SIG-M5 (cell line): ENCODE data around the gene IL34.
"Not testable (repeated sequence)": the region's sequence is repeated elsewhere in the genome, so short reads cannot be mapped to it uniquely, and the experiment has no call there.

Experiments
- DNase-seq: peaks from one replicate; lab custom pipeline; 2025; lab: John Stamatoyannopoulos, UW

The IL34 gene

DNA sequence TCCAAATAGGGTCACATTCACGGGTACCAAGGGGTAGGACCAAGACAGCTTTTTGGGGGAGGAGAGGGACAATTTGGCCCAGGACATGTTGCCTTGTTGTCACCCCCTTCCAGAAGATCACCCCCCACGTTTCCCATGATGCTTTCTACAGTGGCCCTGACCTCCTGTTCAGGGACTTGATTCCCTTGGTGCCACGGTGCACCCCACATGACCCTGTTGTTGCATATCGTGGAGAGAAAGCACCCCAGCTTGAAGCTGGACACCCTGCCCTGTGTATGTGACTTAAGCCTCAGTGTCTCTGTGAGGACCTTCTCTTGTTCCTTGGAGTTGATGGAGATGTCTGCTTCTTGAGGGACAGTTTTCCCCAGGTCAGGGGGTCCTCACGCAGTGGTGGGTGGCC is 12.6 kb downstream of the IL34 start:
- DNase-seq: no peak

DNA sequence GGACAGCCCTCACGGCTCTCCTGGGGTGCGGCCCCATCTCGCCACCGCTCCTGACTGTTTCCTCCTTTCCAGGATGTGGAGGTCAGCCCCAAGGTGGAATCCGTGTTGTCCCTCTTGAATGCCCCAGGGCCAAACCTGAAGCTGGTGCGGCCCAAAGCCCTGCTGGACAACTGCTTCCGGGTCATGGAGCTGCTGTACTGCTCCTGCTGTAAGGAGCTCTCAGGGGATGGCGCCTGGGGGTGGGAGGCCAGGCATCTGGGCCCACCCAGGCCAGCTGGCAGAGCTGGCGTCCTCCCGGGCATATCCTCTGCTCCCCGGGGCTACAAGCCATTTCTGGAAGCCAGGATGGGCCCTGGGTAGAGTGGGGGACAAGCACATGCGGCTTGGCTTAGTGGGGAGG is 13.2 kb downstream of the IL34 start:
- no peak for DNase-seq

DNA sequence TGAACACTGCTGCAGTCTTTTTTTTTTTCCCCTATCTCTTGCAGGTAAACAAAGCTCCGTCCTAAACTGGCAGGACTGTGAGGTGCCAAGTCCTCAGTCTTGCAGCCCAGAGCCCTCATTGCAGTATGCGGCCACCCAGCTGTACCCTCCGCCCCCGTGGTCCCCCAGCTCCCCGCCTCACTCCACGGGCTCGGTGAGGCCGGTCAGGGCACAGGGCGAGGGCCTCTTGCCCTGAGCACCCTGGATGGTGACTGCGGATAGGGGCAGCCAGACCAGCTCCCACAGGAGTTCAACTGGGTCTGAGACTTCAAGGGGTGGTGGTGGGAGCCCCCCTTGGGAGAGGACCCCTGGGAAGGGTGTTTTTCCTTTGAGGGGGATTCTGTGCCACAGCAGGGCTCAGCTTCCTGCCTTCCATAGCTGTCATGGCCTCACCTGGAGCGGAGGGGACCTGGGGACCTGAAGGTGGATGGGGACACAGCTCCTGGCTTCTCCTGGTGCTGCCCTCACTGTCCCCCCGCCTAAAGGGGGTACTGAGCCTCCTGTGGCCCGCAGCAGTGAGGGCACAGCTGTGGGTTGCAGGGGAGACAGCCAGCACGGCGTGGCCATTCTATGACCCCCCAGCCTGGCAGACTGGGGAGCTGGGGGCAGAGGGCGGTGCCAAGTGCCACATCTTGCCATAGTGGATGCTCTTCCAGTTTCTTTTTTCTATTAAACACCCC is 13.8 kb downstream of the IL34 start:
- no peak for DNase-seq

DNA sequence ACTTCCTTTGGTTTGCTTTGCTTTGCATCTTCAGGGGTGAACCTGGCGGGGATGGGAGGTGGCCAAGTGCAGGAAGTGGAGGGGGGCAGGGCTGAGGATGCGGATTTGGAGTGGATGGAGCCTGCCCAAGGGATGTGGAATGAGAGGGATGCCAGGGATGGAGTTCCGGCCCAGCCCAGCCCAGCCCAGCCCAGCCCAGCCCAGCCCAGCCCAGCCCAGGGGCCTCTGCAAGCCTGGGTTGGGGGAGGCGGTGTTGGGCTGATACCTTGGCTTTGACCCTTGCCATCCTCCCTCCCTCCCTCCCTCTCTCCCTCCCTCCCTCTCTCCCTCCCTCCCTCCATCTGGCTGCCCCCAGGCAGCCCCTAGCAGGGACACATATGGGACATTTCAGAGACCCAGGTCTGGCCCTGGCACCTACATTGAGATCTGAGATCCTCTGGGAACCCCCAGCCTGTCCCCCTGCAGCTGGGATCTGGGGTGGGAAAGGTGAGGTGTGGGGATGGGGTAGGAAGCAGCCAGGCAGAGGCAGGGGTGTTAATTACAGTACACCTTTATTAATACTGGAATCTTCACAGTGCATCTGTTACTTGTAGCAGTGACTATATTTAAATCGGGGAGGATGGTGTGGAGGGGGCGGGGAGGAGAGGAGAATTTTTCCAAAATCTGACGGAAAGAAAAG is 14.5 kb downstream of the IL34 start:
- no peak for DNase-seq

DNA sequence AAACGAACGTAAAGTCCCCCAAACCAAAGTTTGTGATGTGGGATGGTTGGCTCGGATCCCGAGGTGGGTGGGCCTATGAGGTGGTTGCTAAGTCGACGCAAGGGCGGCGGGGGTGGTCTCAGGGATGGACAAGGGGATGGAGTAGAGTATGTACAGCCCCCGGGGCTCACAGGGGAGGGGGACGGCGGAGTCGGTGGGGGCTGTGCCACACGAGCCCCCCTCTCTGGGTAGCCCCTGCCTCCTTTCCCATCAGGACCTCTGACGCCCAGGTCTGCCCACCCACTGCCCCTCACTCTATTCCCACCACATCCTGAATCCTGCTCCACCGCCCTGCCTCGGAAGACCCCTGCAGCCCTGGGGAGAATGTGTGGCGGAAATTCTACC is 15.2 kb downstream of the IL34 start:
- no peak for DNase-seq

DNA sequence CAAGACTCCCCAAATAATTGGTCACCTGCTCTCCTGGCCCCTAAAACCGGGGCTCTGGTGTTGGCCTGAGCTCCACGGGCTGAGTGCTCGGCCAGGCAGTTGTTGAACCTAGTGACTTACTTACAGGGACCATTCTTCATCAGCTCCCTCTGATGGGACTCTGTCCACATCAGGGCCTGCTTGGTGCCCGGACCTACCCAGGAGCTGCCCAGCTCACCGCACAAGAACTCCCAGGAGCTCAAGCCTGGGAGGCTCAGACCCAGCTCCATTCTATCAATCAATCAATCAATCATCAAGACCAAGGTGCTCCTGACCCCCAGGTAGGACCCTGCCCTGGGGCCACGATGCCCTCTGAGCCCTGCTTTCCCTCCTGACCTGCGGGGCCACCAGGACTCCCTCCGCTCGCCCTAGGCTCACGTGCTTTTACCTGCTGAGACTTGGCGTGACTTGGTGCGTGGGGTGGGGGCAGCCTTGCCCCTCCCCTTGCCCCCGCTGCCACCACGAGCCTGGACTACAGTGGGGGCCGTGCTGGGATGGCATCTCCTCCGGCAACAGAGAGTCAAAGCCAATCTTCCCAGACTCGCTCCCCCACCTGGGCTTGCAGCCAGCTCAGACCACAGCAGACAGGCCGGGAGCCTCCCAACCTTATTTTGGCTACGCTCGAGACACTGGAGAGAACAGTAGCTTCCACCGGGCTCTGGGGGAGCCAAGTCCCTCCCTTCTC is 15.7 kb downstream of the IL34 start:
- no peak for DNase-seq

DNA sequence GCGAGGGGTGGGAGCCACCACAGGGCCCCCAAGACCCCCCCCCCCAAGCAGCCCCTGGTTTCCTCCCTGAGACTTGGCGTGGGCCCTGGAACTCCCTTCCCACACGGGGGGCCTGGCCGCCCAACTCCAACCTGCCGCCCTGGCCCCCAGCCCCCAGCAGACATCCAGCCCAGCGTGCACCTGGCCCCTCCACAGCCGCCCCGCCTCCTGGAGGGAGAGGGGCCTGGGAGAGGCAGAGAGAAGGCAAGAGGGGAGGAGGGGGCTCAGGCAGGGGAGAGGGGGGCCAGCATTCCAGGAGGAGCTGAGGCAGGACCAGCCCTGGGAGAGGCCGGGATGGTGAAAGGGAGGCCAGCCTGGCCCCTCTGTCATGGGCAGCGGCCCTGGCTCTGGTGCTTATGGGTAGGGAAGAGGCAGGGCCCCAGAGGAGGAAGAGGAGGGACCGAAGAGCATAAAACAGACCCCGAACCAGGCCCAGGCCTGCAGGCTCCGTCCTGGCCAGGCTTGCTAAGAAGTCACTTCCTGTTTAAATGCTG is 16.7 kb downstream of the IL34 start:
- DNase-seq: no peak

DNA sequence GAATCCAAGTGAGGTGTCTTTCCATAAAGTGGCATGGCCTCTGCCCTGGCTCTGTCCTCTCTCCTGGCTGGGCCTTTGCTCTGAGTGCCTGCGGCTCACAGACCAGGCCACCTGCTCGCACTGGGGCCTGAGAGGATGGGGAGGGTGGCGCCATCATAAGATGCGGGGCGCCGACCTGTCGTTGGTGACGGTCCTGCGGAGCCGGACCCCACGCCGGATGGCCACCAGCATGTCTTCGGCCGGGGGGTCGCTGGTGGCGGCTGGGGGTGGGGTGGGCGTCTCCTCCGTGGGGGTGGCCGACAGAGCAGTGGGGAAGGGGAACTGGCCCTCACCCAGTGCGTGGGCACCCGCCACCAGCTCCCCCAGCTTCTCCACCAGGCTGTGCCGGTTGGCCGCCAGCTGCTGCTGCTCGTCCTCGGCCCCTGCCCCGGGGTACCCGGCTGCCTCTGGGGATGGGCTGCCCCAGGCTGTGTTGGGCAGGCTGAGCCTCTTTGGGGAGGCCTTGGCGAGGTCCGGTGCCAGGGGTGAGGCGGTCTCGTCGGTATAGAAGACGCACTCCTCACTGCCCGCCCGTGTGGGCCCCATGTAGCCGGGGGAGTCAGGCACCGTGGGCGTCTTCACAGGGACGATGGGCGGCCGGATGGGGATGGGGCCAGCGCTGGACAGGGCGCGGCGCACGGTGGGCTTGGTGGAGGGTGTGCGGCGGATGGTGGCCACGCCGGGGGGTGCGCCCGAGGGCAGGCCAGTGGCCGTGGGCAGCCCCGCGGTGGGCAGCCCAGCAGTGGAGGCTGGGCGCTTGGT is 17.4 kb downstream of the IL34 start:
- DNase-seq: no peak

DNA sequence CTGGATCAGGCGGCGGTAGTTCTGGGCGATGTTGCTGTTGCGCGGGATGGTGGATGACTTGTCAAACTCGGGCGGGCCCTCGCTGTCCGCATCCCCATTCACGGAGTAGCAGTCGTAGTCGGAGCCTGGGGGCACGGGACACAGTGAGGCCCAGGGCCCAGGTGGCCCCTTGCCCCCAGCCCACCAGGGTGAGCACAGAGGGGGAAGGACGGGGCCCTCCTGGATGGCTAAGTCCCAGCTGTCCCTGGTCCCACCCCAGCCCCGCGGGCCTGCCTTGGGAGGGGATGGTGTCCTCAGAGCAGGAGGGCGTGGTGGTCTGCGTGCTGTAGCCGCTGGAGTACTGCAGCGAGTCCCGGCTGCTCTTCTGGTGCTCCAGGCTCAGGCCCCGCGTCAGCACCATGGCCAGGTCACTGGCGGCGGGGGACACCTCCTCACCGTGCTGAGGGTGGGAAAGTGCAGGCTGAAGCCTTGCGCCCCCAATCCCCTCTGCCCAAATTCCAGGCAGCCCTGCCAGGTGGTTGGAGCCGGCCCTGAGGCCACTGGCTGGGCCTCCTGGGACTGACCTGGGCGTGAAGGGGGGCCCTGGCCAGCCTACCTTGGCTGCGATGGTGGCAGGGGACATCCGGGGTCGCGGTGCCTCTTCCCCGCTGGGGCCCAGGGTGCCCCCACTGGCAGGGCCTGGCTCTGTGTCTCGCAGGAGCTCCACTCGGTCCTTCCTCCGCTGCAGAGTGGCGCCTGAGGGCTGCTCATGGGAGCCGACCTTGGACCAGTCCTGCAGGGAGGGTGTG is 18.2 kb downstream of the IL34 start:
- no peak for DNase-seq

DNA sequence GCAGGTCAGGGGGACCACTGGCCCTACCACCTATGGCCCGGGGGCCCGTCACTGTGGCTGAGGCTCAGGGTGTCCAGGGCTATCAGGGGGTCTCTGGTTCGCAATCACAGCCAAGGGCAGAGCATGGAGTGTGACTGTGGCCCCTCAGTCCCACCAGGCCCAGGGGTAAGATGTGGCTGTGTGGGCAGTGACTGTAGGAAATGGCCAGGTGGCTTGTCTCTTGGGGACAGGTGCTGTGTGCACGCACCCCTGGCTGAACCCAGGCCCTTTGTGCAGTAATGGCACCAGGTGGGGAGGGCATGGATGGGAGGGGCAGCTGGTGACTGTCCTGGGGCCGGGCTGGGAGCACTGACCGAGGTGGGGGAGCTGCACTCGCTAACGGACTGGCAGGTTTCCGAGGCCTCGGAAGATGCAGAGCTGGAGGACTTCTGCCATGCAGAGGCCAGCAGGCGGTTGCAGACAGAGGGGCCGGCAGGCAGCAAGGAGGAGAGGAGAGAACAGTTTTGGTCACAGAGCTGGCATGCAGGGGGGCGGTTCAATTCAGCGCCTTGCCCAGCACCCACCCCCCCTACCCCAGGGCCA is 18.8 kb downstream of the IL34 start:
- DNase-seq: no peak

DNA sequence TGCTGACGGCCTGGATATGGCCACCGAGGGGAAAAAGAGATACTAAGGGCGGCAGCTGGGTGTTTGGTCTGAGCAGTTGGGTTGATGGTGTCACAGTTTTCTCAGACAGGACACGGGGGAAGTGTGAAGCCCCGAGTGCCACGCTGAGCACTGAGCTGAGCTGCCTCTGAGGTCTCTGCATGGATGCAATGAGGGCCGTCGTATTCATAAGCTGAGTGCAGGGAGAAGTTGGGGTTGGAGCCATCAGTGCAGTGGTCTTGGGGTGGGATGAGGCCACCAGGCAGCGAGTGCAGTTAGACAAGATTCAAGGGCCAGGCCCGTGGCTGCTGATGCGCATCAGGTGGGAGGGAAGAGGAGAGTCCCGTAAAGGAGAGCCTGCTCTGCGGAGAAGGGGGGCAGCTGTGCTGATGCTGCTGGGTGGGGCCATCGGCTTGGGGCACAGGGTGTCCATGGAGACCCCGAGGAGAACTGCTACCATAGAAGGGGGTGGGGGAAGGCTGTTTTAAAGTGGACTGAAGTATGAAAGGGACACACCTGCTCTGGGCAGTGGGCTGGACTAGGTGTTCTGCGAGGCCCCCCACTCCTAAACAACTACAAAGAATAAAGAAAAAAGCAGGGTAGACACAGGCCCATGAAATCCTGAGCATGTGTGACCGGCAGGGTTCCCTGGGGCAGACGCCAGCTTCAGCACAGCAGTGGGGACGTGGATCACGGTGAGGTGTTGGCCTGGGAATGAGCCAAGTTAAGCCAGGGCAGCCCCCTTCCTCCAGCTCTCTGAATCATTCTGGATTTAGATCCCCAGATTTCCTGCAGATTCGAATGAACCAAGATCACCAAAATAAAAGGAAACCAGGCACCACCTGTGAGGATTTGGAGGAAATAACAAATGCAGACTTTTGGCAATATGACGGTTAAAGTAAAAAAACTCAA is 19.7 kb downstream of the IL34 start:
- no peak for DNase-seq

DNA sequence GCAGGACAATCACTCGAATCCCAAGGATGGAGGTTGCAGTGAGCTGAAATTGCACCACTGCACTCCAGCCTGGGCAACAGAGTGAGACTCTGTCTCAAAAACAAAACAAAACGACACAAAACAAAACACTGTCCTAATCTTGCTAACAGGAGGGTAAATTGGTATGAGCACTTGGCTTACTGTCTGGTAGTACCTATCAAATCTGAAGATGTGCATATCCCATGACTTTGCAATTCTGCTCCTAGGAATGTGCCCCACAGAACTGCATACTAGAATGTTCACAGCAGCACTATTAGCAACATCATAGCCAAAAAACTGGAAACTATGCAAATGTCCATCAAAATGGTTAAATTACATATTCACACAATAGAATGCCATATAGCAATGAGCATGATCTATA is 23.8 kb downstream of the IL34 start:
- DNase-seq: no peak

DNA sequence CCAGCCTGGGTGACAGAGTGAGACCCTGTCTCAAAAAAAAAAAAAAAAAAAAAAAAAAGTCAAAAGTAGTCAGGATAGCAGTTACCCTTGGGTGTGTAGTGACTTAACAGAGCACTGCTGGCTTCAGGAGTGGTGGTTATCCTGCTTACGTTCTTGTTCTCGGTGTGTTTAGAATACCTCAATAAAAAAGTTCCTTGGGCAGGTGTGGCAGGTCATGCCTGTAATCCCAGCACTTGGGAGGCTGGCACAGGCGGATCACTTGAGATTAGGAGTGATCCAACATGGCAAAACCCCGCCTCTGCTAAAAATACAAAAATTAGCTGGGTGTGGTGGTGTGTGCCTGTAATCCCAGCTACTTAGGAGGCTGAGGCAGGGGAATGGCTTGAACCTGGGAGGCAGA is 24.6 kb downstream of the IL34 start:
- DNase-seq: not testable (repeated sequence)

DNA sequence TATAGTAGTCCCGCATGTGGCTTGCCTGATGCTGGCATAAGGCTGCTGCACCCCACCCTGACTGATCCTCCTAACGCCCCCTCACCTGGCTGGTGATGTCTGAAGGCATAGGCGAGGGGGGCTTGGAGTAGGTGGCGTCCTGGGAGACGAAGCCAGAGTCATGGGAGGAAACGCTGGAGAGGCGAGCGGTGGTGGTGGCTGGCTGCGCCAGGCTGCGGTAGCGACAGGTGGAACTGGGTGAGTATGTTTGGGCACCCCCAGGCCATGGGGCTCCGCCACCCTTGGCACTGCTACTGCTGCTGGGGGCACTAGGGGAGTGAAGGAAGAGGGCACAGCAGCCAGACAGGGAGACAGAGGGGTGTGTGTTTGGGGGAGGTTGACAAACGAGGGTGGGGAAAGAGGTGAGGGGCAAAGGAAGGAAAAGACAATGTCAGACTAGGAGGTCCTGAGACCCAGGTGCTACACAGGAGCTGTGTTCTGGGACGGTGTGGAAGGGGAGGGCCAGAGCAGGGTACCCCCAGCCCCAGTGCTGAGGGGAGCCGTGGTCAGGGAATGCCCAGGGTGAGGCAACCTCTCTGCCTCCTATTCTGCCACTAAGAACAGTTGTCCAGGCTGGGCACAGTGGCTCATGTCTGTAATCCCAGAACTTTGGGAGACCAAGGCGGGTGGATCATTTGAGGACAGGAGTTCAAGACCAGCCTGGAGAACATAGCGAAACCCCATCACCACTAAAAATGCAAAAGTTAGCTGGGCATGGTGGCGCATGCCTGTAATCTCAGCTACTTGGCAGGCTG is 28.1 kb downstream of the IL34 start:
- DNase-seq: no peak

DNA sequence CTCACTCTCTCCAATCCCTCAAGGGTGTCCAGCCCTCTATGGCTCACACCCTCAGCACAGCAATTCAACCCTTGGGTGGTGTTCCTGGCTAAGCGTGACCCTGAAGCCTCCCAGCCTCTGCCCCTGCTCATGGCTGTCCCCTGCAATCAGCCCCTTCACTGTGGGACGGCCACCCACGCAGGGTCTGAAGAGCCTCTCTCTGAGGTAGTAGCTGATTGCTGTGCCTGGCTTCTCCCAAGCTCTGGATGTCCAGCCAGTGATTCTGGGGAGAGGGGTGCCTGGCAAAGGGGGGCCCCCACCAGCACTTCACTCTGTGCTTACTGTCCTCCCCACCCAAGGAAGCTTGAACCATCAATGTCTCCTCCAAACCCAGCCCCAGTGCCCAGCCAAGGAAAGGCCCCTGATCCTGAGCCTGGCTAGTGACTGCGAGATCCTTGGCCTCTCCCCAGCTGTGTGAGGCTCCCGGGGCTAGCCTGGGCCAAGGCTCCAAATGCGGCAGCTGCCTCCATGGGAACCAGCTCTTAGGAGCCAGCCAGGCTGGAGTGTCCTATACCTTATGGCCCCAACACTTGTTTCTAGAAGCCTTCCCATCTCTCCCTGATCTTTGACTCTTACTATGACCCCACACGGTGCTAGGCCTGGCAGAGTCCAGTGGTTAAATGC is 29.6 kb downstream of the IL34 start:
- DNase-seq: no peak

DNA sequence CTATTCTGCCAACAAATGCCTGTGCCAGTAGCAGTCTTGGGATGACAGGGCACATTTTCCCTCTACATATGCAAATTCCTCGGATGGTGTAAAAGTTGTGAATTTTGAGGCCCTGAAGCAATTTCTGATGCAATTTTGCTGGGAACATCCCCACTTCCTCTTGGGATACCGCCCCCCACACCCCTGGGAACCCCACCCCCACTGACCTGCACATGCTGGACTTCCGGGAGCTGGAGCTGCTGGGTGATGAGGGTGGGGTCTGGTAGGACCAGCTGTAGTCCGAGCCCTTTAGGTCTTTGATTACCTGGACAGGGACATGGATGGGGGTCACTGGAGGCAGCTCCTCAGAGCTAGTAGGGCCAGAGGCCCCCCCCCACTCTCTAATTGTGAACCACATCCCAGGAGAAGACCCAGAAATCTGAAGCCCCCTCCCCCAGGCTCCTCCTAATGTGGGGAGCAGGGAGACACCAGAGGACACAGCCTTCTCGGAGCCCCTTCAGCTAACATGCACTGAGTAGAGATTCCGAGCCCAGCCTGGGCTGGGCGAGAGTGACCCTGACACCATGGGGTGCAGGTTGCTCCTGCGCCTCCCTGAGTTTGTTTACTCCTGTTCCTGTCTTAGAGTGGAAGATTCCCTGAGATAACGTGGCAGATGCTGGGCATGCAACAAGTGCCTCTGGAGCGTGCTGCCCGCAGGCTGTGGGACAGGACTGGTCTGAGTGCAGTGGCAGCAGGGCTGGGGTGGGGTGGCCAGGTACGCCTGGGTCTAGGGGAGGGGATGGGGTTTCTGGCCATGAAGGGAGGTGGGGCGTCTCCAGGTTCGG is 30.5 kb downstream of the IL34 start:
- DNase-seq: no peak

DNA sequence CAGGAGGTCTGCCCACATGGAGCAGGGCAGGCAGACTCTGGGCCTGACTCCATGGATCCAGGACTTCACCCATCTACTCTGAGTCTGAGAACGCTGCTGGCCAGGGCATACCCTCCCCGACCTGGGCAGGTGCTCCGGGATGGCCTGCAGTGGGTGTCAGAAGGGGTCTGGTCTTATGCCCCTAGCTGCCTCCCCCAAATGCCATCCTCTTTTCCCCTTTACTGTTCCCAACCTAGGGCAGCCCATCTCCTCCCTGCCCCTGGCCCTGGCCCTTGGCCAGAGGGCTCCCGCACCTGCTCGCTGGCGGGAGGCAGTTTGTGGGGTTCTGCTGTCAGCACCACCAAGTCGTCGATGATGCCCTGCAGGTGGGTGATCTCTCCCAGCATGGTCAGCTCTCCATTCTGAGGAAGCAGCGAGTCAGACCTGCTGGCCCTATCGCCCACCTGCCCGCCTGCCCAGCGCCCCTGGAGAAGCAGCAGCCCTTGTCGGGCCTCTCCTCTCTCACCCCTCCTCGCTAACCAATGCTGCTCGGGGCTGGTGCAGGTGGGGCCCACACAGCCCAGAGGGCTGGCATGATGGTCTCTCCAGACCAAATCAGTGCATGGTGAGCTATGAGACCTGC is 31.3 kb downstream of the IL34 start:
- DNase-seq: no peak
